A549 (cell line): Measurements from ENCODE around the gene KNOP1. TPM values are rescaled to one million over a fixed set of nuclear protein-coding genes. Genes with fewer than 3 reads are reported as not detected.

Source experiments
- ATAC-seq, 2 experiments: fragments of 200-7000 bp in 1 of 2; fragments of >200 bp in 1 of 2; cut with Nextera tagmentation in 1 of 2; cut with Tn5 transposase in 1 of 2; 3 replicates each; pipeline versions ENCODE4 v1.8.0 to v1.9.1; 2018 to 2020; ENCODE audit warnings: mild to moderate bottlenecking in 1 of 2, moderate library complexity in 1 of 2
- CTCF ChIA-PET: fragments of 300-600 bp; sonication (Branson Sonifier 250); formaldehyde crosslinking; extraction: SDS; loops from one replicate; lab custom pipeline; 2021; ENCODE audit warnings: antibody characterized with exemption, inconsistent platforms; lab: Yijun Ruan, JAX
- POLR2A ChIA-PET: fragments of 350-600 bp; formaldehyde crosslinking; extraction: SDS; loops from one replicate; lab custom pipeline; 2021; ENCODE audit warnings: antibody characterized with exemption, inconsistent platforms; lab: Yijun Ruan, JAX
- DNase-seq, 2 experiments: peaks; one replicate each; pipeline versions ENCODE4 v3.0.0 to v3.0.0-alpha.2; 2011 to 2016; ENCODE audit warnings: low read depth in 1 of 2, low spot score in 1 of 2
- FAIRE-seq: peaks from 2 replicates; lab custom pipeline; 2011; peaks lifted over from hg19 to GRCh38; lab: Jason Lieb, UNC
- H3K27ac ChIP-seq, 2 experiments: fragments of >200 bp; sonication (Bioruptor Twin); formaldehyde crosslinking; 3 replicates each; pipeline ENCODE4 v1.5.1; 2016 to 2017
- H3K4me1 ChIP-seq: fragments of >200 bp; sonication (Bioruptor Twin); formaldehyde crosslinking; 3 replicates; pipeline ENCODE4 v1.6.1; 2016
- H3K4me2 ChIP-seq: fragments of >200 bp; sonication (Bioruptor Twin); formaldehyde crosslinking; 3 replicates; pipeline ENCODE4 v1.6.1; 2016
- H3K4me3 ChIP-seq: fragments of >200 bp; sonication (Bioruptor Twin); formaldehyde crosslinking; 3 replicates; pipeline ENCODE4 v1.5.1; 2016
- H3K9me3 ChIP-seq: fragments of >200 bp; sonication (Bioruptor Twin); formaldehyde crosslinking; 3 replicates; pipeline ENCODE4 v1.6.1; 2016
- BHLHE40 ChIP-seq: IDR thresholded peaks from 2 replicates; pipeline ENCODE4 v1.6.1; 2012; ENCODE audit warnings: low read depth, low read length, inconsistent platforms
- CBX2 ChIP-seq: fragments of 200-600 bp; sonication (generic); IDR thresholded peaks from 2 replicates; pipeline ENCODE4 v1.6.1; 2016; ENCODE audit warnings: low read depth, mild to moderate bottlenecking, borderline replicate concordance
- EHF ChIP-seq: fragments of 250-450 bp; sonication (Bioruptor Pico); IDR thresholded peaks from 2 replicates; pipeline ENCODE4 v1.5.0; 2020; ENCODE audit warnings: mild to moderate bottlenecking
- HEYL ChIP-seq: fragments of 250-450 bp; sonication (Bioruptor Pico); IDR thresholded peaks from 2 replicates; pipeline ENCODE4 v1.8.0; 2021; ENCODE audit warnings: mild to moderate bottlenecking, moderate library complexity
- JUNB ChIP-seq: fragments of >200 bp; sonication (Bioruptor Twin); formaldehyde crosslinking; IDR thresholded peaks from 2 replicates; pipeline ENCODE4 v1.6.1; 2016
- MAFK ChIP-seq: fragments of 450-650 bp; IDR thresholded peaks from 2 replicates; pipeline ENCODE4 v1.6.1; 2014; ENCODE audit not compliant: partially characterized antibody
- MYC ChIP-seq: IDR thresholded peaks from 2 replicates; pipeline ENCODE4 v1.6.1; 2012; ENCODE audit warnings: mild to moderate bottlenecking, inconsistent platforms, low read length, improper control_type of control experiment, borderline replicate concordance
- NPAS2 ChIP-seq: fragments of 250-450 bp; sonication (Bioruptor Pico); IDR thresholded peaks from 2 replicates; pipeline ENCODE4 v1.8.0; 2022; ENCODE audit warnings: mild to moderate bottlenecking, moderate library complexity, borderline replicate concordance
- NR3C1 ChIP-seq: fragments of >200 bp; sonication (Bioruptor Twin); formaldehyde crosslinking; IDR thresholded peaks from 3 replicates; pipeline ENCODE4 v1.6.1; 2017
- PHF8 ChIP-seq: fragments of 200-600 bp; sonication (generic); IDR thresholded peaks from 2 replicates; pipeline ENCODE4 v1.6.1; 2016; ENCODE audit warnings: low read depth, mild to moderate bottlenecking, antibody characterized with exemption, moderate library complexity, borderline replicate concordance
- RCOR1 ChIP-seq: fragments of 150-350 bp; IDR thresholded peaks from 2 replicates; pipeline ENCODE4 v1.6.1; 2014; ENCODE audit warnings: antibody characterized with exemption, low read length, low read depth
- SMC3 ChIP-seq: fragments of >200 bp; sonication (Bioruptor Twin); formaldehyde crosslinking; IDR thresholded peaks from 3 replicates; pipeline ENCODE4 v1.6.1; 2018; ENCODE audit warnings: inconsistent platforms
- USF2 ChIP-seq: fragments of 450-650 bp; IDR thresholded peaks from 2 replicates; pipeline ENCODE4 v1.6.1; 2014; ENCODE audit warnings: antibody characterized with exemption
- ZC3H11A ChIP-seq: fragments of 450-650 bp; IDR thresholded peaks from 2 replicates; pipeline ENCODE4 v1.6.1; 2014; ENCODE audit warnings: antibody characterized with exemption, mild to moderate bottlenecking
- ZSCAN20 ChIP-seq: fragments of 250-450 bp; sonication (Bioruptor Pico); IDR thresholded peaks from 2 replicates; pipeline ENCODE4 v1.8.0; 2022; ENCODE audit warnings: mild to moderate bottlenecking, moderate library complexity
- WGBS: methylation state at CpG from one replicate; pipeline ENCODE4 v1.1.6; 2017; ENCODE audit errors: missing lambda C conversion rate; 5-methylcytosine and 5-hydroxymethylcytosine counted together
- polyA plus RNA-seq, 4 experiments: library from polyadenylated mRNA; depleted of rRNA in 3 of 4; stranded (reverse); fragments of >200 nt; fragmentation: RNase III in 1 of 4; extraction: RNeasy Plus Mini Kit Qiagen cat#74134 plus additional on column Dnase treatment in 1 of 4; gene quantifications; 2 replicates in 3 of 4; 3 replicates in 1 of 4; pipeline ENCODE4 v1.2.3, GENCODE V29; 2011 to 2017
- TF ChIP-seq, protein P1 (sequence below): fragments of 200-600 bp; sonication (generic); IDR thresholded peaks from 2 replicates; pipeline ENCODE4 v1.6.1; 2016; ENCODE audit warnings: antibody characterized with exemption, mild to moderate bottlenecking, moderate library complexity
- TF ChIP-seq, protein P2 (sequence below): fragments of 250-450 bp; sonication (Bioruptor Pico); IDR thresholded peaks from 2 replicates; pipeline ENCODE4 v1.5.0; 2021; ENCODE audit warnings: mild to moderate bottlenecking, moderate library complexity, borderline replicate concordance
- TF ChIP-seq, protein P3 (sequence below): fragments of 250-450 bp; sonication (Bioruptor Pico); IDR thresholded peaks from 2 replicates; pipeline ENCODE4 v1.5.0; 2020; ENCODE audit warnings: low read depth, mild to moderate bottlenecking, moderate library complexity
- TF ChIP-seq, protein P4 (sequence below): IDR thresholded peaks from 2 replicates; pipeline ENCODE4 v1.6.1; 2012; ENCODE audit warnings: low read depth, borderline replicate concordance
- TF ChIP-seq, protein P5 (sequence below): IDR thresholded peaks from 2 replicates; pipeline ENCODE4 v1.6.1; 2012

Gene KNOP1
- polyA plus RNA-seq, 2 of the 4 experiments (the other 2 are of a cell fraction) = 38.2 to 44.8 TPM

DNA sequence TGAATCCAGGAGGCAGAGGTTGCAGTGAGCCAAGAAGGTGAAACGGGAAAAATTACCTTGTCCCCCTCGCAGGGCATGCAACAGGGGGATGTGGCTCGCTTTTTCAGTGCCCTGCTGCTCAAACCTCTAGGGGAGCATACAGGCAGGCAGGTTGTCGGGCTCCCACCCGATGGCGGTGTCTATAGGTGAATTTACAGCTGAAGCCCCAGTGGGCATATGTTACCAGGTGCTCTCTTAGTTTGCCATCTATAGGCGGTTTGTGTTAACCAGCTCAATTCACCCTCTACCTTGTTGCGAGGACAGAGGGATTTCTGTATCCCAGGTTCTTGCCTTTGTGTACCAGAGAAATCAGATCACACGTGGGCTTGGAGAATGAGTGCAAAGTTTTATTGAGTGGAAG lies 49.0 kb upstream of the KNOP1 start:
- 94% methylated on average over 9 of the region's 9 CpGs for whole genome bisulfite sequencing
- Histone ChIP-seq H3K4me1 (no peaks in the 10 kb centered on the region), H3K9me3 (no peaks in the 10 kb centered on the region), H3K4me3 (no peak overlapping the region), H3K4me2 (no peak overlapping the region), H3K27ac (no peak overlapping the region)
- no peak for FAIRE-seq
- POLR2A ChIA-PET = no interaction called here
- no peak for ATAC-seq
- TF ChIP-seq ZC3H11A (no peak), SMC3 (no peak), ZSCAN20 (no peak), HEYL (CRISPR knock-in tag) (no peak), NPAS2 (CRISPR knock-in tag) (no peak), EHF (CRISPR knock-in tag) (no peak), PHF8 (no peak), NR3C1 (no peak)
- DNase-seq = no peak
- CTCF ChIA-PET = interaction anchor here (1.5 kb wide), 1 partner anchor 140 kb away, joined by 4 read pairs; no protein-coding TSS in a partner anchor

DNA sequence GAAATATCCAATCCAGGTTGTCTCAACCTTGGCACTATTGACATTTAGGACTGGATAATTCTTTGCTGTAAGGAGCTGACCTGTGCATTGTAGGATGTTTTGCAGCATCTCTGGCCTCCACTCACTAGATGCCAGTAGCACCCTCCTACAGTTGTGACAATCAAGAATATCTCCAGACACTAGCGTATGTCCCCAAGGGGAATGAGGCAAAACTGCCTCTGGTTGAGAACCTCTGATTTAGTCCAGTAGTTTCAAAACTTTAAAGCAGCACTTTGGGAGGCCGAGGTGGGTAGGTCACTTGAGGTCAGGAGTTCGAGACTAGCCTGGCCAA lies 48.5 kb upstream of the KNOP1 start:
- POLR2A ChIA-PET = no interaction called here
- ATAC-seq (no peak), FAIRE-seq (no peak), DNase-seq (no peak)
- TF ChIP-seq NR3C1 (no peak), SMC3 (no peak), USF2 (no peak), MYC (no peak), PHF8 (no peak), JUNB (no peak), CBX2 (no peak), BHLHE40 (no peak), RCOR1 (no peak), EHF (CRISPR knock-in tag) (no peak), MAFK (no peak)
- TF ChIP-seq, protein P1, sequence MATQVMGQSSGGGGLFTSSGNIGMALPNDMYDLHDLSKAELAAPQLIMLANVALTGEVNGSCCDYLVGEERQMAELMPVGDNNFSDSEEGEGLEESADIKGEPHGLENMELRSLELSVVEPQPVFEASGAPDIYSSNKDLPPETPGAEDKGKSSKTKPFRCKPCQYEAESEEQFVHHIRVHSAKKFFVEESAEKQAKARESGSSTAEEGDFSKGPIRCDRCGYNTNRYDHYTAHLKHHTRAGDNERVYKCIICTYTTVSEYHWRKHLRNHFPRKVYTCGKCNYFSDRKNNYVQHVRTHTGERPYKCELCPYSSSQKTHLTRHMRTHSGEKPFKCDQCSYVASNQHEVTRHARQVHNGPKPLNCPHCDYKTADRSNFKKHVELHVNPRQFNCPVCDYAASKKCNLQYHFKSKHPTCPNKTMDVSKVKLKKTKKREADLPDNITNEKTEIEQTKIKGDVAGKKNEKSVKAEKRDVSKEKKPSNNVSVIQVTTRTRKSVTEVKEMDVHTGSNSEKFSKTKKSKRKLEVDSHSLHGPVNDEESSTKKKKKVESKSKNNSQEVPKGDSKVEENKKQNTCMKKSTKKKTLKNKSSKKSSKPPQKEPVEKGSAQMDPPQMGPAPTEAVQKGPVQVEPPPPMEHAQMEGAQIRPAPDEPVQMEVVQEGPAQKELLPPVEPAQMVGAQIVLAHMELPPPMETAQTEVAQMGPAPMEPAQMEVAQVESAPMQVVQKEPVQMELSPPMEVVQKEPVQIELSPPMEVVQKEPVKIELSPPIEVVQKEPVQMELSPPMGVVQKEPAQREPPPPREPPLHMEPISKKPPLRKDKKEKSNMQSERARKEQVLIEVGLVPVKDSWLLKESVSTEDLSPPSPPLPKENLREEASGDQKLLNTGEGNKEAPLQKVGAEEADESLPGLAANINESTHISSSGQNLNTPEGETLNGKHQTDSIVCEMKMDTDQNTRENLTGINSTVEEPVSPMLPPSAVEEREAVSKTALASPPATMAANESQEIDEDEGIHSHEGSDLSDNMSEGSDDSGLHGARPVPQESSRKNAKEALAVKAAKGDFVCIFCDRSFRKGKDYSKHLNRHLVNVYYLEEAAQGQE = no peak
- TF ChIP-seq, protein P2, sequence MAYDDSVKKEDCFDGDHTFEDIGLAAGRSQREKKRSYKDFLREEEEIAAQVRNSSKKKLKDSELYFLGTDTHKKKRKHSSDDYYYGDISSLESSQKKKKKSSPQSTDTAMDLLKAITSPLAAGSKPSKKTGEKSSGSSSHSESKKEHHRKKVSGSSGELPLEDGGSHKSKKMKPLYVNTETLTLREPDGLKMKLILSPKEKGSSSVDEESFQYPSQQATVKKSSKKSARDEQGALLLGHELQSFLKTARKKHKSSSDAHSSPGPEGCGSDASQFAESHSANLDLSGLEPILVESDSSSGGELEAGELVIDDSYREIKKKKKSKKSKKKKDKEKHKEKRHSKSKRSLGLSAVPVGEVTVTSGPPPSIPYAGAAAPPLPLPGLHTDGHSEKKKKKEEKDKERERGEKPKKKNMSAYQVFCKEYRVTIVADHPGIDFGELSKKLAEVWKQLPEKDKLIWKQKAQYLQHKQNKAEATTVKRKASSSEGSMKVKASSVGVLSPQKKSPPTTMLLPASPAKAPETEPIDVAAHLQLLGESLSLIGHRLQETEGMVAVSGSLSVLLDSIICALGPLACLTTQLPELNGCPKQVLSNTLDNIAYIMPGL (CRISPR knock-in tag) = no peak
- TF ChIP-seq, protein P3, sequence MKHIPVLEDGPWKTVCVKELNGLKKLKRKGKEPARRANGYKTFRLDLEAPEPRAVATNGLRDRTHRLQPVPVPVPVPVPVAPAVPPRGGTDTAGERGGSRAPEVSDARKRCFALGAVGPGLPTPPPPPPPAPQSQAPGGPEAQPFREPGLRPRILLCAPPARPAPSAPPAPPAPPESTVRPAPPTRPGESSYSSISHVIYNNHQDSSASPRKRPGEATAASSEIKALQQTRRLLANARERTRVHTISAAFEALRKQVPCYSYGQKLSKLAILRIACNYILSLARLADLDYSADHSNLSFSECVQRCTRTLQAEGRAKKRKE (CRISPR knock-in tag) = no peak
- TF ChIP-seq, protein P4, sequence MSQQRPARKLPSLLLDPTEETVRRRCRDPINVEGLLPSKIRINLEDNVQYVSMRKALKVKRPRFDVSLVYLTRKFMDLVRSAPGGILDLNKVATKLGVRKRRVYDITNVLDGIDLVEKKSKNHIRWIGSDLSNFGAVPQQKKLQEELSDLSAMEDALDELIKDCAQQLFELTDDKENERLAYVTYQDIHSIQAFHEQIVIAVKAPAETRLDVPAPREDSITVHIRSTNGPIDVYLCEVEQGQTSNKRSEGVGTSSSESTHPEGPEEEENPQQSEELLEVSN = no peak
- TF ChIP-seq, protein P5, sequence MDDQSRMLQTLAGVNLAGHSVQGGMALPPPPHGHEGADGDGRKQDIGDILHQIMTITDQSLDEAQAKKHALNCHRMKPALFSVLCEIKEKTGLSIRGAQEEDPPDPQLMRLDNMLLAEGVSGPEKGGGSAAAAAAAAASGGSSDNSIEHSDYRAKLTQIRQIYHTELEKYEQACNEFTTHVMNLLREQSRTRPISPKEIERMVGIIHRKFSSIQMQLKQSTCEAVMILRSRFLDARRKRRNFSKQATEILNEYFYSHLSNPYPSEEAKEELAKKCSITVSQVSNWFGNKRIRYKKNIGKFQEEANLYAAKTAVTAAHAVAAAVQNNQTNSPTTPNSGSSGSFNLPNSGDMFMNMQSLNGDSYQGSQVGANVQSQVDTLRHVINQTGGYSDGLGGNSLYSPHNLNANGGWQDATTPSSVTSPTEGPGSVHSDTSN = no peak
- WGBS = 100% methylated on average over 3 of the region's 3 CpGs
- Histone ChIP-seq H3K4me1 (no peaks in the 10 kb centered on the region), H3K4me2 (no peak overlapping the region), H3K4me3 (no peak overlapping the region), H3K27ac (no peak overlapping the region), H3K9me3 (no peaks in the 10 kb centered on the region)
- CTCF ChIA-PET = interaction anchor here (1.5 kb wide), 1 partner anchor 141 kb away, joined by 4 read pairs; no protein-coding TSS in a partner anchor
